22Rv1 (cell line): Measurements from ENCODE around the gene CRB3.

Source experiments
- ZFX ChIP-seq: fragments of 450-650 bp; IDR thresholded peaks from 2 replicates; pipeline ENCODE4 v1.6.1; 2017; ENCODE audit warnings: antibody characterized with exemption, borderline replicate concordance
- TF ChIP-seq, protein P1 (sequence below): fragments of 450-650 bp; IDR thresholded peaks from 2 replicates; pipeline ENCODE4 v1.5.1; 2017; ENCODE audit warnings: mild to moderate bottlenecking

DNA sequence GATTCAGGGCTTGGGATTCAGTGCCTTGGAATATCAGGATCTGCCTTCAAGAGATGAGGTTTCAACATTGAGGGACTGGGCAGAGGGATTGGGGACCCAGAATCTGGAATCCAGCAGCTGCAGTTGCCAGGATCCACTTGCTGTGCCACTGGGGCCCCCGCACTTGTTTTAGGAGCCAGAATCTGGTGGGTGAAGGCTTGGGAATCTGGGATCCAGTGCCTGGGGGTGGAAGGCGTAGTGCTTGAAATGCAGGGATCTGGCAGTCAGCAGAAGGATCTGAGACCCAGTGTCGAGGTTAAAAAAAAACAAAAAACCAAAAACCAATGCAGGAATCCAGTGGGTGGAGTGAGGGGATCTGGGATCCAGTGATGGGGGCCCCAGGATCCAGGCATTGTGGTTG, 23.2 kb upstream of the CRB3 start:
- TF ChIP-seq, protein P1, sequence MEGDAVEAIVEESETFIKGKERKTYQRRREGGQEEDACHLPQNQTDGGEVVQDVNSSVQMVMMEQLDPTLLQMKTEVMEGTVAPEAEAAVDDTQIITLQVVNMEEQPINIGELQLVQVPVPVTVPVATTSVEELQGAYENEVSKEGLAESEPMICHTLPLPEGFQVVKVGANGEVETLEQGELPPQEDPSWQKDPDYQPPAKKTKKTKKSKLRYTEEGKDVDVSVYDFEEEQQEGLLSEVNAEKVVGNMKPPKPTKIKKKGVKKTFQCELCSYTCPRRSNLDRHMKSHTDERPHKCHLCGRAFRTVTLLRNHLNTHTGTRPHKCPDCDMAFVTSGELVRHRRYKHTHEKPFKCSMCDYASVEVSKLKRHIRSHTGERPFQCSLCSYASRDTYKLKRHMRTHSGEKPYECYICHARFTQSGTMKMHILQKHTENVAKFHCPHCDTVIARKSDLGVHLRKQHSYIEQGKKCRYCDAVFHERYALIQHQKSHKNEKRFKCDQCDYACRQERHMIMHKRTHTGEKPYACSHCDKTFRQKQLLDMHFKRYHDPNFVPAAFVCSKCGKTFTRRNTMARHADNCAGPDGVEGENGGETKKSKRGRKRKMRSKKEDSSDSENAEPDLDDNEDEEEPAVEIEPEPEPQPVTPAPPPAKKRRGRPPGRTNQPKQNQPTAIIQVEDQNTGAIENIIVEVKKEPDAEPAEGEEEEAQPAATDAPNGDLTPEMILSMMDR: no peak
- TF ChIP-seq ZFX: no peak
